Measurements from ENCODE around the gene C11orf91.
"Not testable (repeated sequence)": the region's sequence is repeated elsewhere in the genome, so short reads cannot be mapped to it uniquely, and the experiment has no call there.

The C11orf91 gene

GRCh38 chr11:33719587-33719986 is 19.0 kb upstream of the C11orf91 start:
- DNase-seq: no peak

GRCh38 chr11:33718440-33718839 is 17.8 kb upstream of the C11orf91 start:
- DNase-seq: no peak

- no peak for DNase-seq
Observed at GRCh38 chr11:33716243-33716642, 15.6 kb upstream of the C11orf91 start.

DNA sequence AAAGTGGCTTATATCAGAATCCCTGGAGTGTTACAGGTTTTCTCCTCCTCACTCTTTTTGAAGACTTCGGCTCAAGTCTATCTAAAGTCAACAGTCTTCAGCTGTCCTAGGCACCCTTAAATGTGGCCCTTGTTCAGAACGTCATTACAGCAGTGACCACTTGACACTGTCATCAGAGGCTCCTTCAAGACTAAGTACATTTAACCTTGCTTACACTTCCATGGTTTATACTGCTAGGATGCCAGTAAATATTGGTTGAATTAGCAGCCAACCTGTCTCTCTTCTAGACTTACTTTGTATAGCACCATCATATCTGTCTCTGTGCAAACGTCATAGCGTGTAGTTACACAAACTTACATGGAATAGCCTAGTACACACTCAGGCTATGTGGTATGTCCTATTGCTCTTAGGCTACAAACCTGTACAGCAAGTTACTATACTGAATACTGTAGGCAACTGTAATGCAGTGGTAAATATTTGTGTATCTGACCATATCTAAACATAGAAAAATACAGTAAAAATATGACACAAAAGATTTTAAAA is 13.3 kb upstream of the C11orf91 start:
- DNase-seq: no peak

DNA sequence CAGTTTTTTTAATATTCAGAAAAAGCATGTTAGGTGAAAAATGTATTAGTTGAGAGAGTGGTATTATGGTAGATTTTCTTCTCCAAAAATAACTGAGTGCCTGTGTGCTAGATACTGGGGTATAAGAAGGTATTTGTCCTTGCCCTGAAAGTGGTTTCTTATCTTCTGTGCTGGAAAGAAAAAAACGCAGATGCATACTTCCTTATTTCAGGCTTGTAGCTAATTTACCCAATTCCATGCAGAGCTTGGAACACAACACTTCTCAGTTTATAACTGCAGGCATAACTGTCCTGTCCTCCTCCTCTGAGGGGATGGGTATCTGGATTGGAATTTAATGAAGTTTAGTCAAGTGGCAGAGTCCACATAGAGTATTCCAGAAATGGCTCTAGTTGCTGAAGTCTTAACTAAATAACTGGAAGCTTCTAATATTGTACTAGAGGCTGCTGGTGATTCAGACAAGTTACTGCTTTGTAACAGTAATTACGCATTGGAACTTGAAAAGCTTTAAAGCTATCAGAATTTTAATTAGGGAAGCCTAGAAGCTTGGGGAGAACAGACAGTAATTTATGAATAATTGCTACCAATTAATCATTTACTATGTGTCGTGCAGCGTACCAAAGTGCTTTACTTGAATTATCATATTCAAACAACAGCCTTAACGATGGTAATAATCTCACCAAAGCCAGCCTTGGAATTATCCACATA is 12.7 kb upstream of the C11orf91 start:
- DNase-seq: no peak

DNA sequence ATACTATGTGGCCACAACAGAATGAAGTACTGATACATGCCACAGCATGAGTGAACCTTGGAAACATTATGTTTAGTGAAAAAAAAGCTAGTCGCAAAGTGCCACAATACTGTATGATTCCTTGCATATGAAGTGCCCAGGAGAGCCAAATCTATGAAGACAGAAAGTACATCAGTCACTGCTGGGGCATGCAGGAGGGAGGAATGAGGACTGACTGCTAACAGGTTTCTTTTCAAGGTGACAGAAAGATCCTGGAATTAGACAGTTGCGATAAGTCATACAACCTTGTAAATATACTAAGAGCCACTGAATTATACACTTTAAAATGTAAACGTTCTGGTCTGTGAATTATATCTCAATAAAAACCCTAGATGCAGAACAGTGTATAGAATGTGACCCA is 11.8 kb upstream of the C11orf91 start:
- DNase-seq: no peak

DNA sequence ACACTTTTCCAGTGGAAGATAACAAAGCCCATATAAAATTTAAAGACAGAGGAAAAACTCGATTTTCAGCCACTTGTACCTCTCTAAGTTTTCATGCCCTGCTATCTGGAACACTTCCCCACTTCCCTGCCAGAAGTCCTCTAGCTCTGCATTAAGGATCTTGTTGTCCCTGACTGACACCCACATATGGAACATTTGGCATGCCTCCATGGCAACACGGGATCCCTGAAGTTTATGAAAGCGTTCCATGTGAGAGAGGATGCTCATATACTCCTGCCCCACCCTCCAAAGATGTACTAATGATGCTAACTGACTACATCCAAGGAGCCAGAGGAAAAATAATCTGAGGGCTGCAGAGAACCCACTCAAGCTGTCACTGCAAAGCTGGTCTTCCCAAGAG is 8.8 kb upstream of the C11orf91 start:
- no peak for DNase-seq

DNA sequence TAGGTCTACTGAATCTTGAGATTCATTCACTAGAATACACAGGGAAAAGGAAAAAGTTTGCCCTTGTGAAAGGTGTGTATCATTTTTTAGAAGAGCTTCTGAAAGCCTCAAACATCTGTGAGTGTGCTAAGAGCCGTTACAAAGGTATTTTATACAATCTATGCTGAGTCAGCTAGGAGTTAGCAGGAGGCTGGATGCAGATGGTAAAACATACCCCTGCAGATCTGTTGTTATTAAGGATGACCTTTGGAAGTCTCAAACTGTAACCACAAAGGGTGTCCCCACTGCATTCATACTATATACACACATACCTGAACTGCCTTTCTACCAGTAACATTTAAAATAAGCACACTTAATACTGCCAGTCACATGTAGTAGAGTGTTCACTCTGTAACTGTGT is 8.4 kb upstream of the C11orf91 start:
- no peak for DNase-seq

GRCh38 chr11:33707831-33708230 is 7.2 kb upstream of the C11orf91 start:
- not testable (repeated sequence) for DNase-seq

- DNase-seq: no peak
Observed at GRCh38 chr11:33706966-33707365, 6.3 kb upstream of the C11orf91 start.

DNA sequence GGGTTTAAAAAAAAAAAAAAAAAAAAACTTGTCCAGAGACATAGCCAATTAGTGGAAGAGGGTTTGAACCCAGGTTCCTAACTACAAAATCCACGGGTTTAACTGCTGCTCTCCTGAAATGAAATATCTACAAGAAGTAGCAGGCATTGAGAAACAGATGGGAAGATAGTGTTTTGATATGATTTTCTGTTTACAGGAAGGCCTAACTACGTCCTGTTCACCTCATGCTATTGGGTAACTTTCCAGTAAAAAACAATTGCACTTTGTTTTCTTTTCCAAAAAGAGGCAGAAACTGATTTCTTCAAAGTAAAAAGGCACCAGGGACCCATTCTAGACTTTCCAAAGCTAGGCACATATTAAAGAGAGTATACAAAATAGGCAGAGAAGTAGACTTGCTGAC is 5.9 kb upstream of the C11orf91 start:
- DNase-seq: no peak

- DNase-seq: no peak
Observed at GRCh38 chr11:33704240-33705002, 3.8 kb upstream of the C11orf91 start.

GRCh38 chr11:33703788-33704187 is 3.2 kb upstream of the C11orf91 start:
- DNase-seq: no peak

- DNase-seq: no peak
Observed at GRCh38 chr11:33703234-33703633, 2.6 kb upstream of the C11orf91 start.

GRCh38 chr11:33701302-33702230 is 940 bp upstream of the C11orf91 start:
- DNase-seq: no peak

DNA sequence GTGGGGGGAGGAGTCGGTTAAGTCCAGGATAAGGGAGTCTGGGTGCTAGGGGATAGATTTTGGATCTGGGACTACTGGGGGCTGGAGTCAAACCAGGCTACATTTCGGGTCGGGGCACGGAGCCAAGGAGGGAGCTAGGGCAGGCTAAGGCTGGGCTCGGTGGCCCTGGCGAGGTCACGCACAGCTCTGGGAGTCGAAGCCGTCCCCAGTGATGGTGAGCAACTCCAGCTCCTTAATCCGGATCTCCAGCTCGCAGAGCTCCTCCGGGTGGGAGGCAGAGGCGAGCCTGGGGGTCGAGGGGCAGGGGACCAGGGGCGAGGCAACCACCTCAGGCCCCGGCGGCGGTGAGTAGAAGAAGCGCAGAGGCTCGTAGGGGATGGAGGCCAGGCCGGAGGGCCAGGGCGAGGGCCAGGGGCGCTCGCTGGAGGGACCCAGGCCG is 544 bp downstream of the C11orf91 start:
- no peak for DNase-seq

GRCh38 chr11:33699515-33700062 is 1.0 kb downstream of the C11orf91 start:
- DNase-seq: no peak

- DNase-seq: no peak
Observed at GRCh38 chr11:33698921-33699320, 1.7 kb downstream of the C11orf91 start.

DNA sequence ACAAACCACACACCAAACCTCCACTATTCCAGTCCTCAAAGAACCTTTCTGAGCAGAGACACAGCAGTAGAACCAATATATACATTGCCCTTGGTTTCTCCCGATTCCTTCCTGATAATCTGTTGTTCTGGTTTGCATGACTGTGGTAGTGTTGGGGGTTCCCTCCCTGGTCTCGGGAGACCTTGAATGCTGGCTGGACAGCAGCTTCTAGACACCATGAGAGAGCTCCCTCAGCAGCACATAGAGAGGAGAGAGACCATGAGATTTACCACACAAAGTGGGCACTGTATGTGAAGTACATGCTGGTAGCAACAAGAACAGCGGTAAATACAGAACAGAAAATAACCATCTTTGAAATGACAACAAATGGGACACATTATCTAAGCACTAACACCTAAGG is 2.6 kb downstream of the C11orf91 start:
- DNase-seq: no peak

GRCh38 chr11:33696931-33697638 is 3.5 kb downstream of the C11orf91 start:
- DNase-seq: no peak

GRCh38 chr11:33696411-33696810 is 4.2 kb downstream of the C11orf91 start:
- DNase-seq: no peak

GRCh38 chr11:33695051-33695566 is 5.5 kb downstream of the C11orf91 start:
- no peak for DNase-seq
